Naive thymus-derived CD4-positive, alpha-beta T cell (primary cell): ENCODE measurements around the gene FGF3. TPM values are rescaled to one million over a fixed set of nuclear protein-coding genes. Genes with fewer than 3 reads are reported as not detected.

ENCODE experiments used
- ATAC-seq: fragments of 150-1000 bp; cut with Tn5 transposase; 2 replicates; pipeline ENCODE4 v1.10.0; 2021; ENCODE audit warnings: mild to moderate bottlenecking, moderate library complexity
- CTCF ChIA-PET: fragments of 350-600 bp; sonication (Branson Sonifier 250); formaldehyde crosslinking; loops from one replicate; lab custom pipeline; 2021; ENCODE audit warnings: antibody characterized with exemption; lab: Charles Lee
- POLR2A ChIA-PET: fragments of 350-600 bp; sonication (Branson Sonifier 250); formaldehyde crosslinking; loops from one replicate; lab custom pipeline; 2021; ENCODE audit warnings: antibody characterized with exemption, inconsistent platforms; lab: Charles Lee
- DNase-seq, 9 donors: peaks; one replicate each; pipeline versions ENCODE4 v3.0.0 to v3.0.0-alpha.2; 2020 to 2022; ENCODE audit warnings: mixed read lengths in 1 of 9
- H3K27ac ChIP-seq: one replicate; pipeline ENCODE4 v1.7.0; 2013; ENCODE audit warnings: mild to moderate bottlenecking, low read depth, low read length, moderate library complexity
- H3K27me3 ChIP-seq, 2 donors: one replicate each; pipeline ENCODE4 v1.7.0; 2013; ENCODE audit warnings: low read length in 2 of 2, mild to moderate bottlenecking in 2 of 2, moderate library complexity in 2 of 2; ENCODE audit not compliant: control insufficient read depth in 2 of 2, insufficient read depth in 2 of 2
- H3K36me3 ChIP-seq, 3 experiments: 1 replicate in 2 of 3; 2 replicates in 1 of 3; pipeline ENCODE4 v1.7.0; 2013; ENCODE audit warnings: low read length in 3 of 3, mild to moderate bottlenecking in 3 of 3, moderate library complexity in 1 of 3; ENCODE audit not compliant: insufficient read depth in 3 of 3, control insufficient read depth in 2 of 3
- H3K4me1 ChIP-seq, 2 donors: one replicate each; pipeline ENCODE4 v1.7.0; 2013; ENCODE audit warnings: low read length in 2 of 2, mild to moderate bottlenecking in 2 of 2, moderate library complexity in 1 of 2; ENCODE audit not compliant: control insufficient read depth in 2 of 2, insufficient read depth in 2 of 2
- H3K4me3 ChIP-seq: 2 replicates; pipeline ENCODE4 v1.7.0; 2013; ENCODE audit warnings: mild to moderate bottlenecking, low read length
- H3K9me3 ChIP-seq, 3 experiments: 1 replicate in 2 of 3; 2 replicates in 1 of 3; pipeline ENCODE4 v1.7.0; 2013; ENCODE audit warnings: low read length in 3 of 3; ENCODE audit not compliant: control insufficient read depth in 2 of 3
- H3K27ac Mint-ChIP-seq, 9 donors: one replicate each; pipeline ENCODE4 v1.8.0; 2020 to 2022; ENCODE audit warnings: mixed read lengths in 9 of 9, mild to moderate bottlenecking in 8 of 9, moderate library complexity in 5 of 9, inconsistent platforms in 2 of 9
- H3K27me3 Mint-ChIP-seq, 5 donors: one replicate each; pipeline ENCODE4 v1.8.0; 2021 to 2022; ENCODE audit warnings: mixed read lengths in 5 of 5, mild to moderate bottlenecking in 1 of 5
- H3K36me3 Mint-ChIP-seq, 5 donors: one replicate each; pipeline ENCODE4 v1.8.0; 2020 to 2022; ENCODE audit warnings: mixed read lengths in 5 of 5, mild to moderate bottlenecking in 3 of 5, inconsistent platforms in 1 of 5
- H3K4me1 Mint-ChIP-seq, 7 donors: one replicate each; pipeline ENCODE4 v1.8.0; 2020 to 2022; ENCODE audit warnings: mixed read lengths in 7 of 7, mild to moderate bottlenecking in 3 of 7, inconsistent platforms in 1 of 7
- H3K4me3 Mint-ChIP-seq, 10 donors: one replicate each; pipeline ENCODE4 v1.8.0; 2020 to 2022; ENCODE audit warnings: mild to moderate bottlenecking in 10 of 10, mixed read lengths in 10 of 10, moderate library complexity in 6 of 10, inconsistent platforms in 2 of 10
- H3K9me3 Mint-ChIP-seq, 11 donors: one replicate each; pipeline ENCODE4 v1.8.0; 2020 to 2022; ENCODE audit warnings: mixed read lengths in 11 of 11, mild to moderate bottlenecking in 4 of 11, inconsistent platforms in 1 of 11, moderate library complexity in 1 of 11
- intact Hi-C, 2 donors: fragments of 100-400 bp; cut with micrococcal nuclease; formaldehyde crosslinking; loops; one replicate each; pipeline ENCODE4 v1.15.1; 2023
- polyA plus RNA-seq, 2 donors: library from polyadenylated mRNA; unstranded; fragments of 300-500 nt; fragmentation: Illumina TruSeq; gene quantifications; one replicate each; pipeline ENCODE4 v1.2.3, GENCODE V29; 2021
- total RNA-seq, 6 experiments: library from RNA in 5 of 6; stranded (reverse) in 5 of 6; gene quantifications; 1 replicate in 5 of 6; 2 replicates in 1 of 6; pipeline ENCODE4 v1.2.3 and lab custom pipeline; 2021 to 2026

FGF3 gene
- total and polyA plus RNA-seq, 7 experiments from 2014 or later, result not detected

- H3K4me1 ChIP-seq, result no peaks in the 10 kb centered on the region
- DNase-seq, result no peak
- Mint-ChIP-seq H3K27ac (no peak overlapping the region), H3K9me3 (peaks cover 0 to 6% (median 0%) of the 10 kb centered on the region in 11 donors), H3K4me3 (no peak overlapping the region), H3K27me3 (peaks cover 0 to 9% (median 0%) of the 10 kb centered on the region in 5 donors), H3K36me3 (no peaks in the 10 kb centered on the region), H3K4me1 (peaks cover 0 to 2% (median 0%) of the 10 kb centered on the region in 7 donors)
- CTCF ChIA-PET, result no interaction called here
- H3K9me3 ChIP-seq, result no peaks in the 10 kb centered on the region
- H3K27ac ChIP-seq, result no peak overlapping the region
- H3K36me3 ChIP-seq, result no peaks in the 10 kb centered on the region
- intact Hi-C loops, result no loop called here
- H3K4me3 ChIP-seq, result no peak overlapping the region
- H3K27me3 ChIP-seq, result no peaks in the 10 kb centered on the region
- no peak for ATAC-seq
- POLR2A ChIA-PET, result no interaction called here
These were observed 19.6 kb downstream of the FGF3 start for GRCh38 chr11:69799582-69799981.

- Histone ChIP-seq H3K36me3 (no peaks in the 10 kb centered on the region), H3K27me3 (no peaks in the 10 kb centered on the region), H3K4me3 (no peak overlapping the region), H3K4me1 (no peaks in the 10 kb centered on the region), H3K27ac (no peak overlapping the region), H3K9me3 (no peaks in the 10 kb centered on the region)
- ATAC-seq (no peak), DNase-seq (no peak)
- peaks cover 0 to 2% (median 0%) of the 10 kb centered on the region in 7 donors for H3K4me1 Mint-ChIP-seq
- H3K27ac Mint-ChIP-seq, result no peak overlapping the region
- H3K4me3 Mint-ChIP-seq, result no peak overlapping the region
- CTCF ChIA-PET, result no interaction called here
- POLR2A ChIA-PET, result no interaction called here
- H3K27me3 Mint-ChIP-seq, result peaks cover 0 to 9% (median 0%) of the 10 kb centered on the region in 5 donors
- intact Hi-C loops, result no loop called here
- peaks cover 0 to 4% (median 0%) of the 10 kb centered on the region in 11 donors for H3K9me3 Mint-ChIP-seq
- H3K36me3 Mint-ChIP-seq, result no peaks in the 10 kb centered on the region
These were observed 20.1 kb downstream of the FGF3 start for GRCh38 chr11:69799097-69799496.

- H3K27me3 ChIP-seq, result no peaks in the 10 kb centered on the region
- no peaks in the 10 kb centered on the region for H3K4me1 ChIP-seq
- no peaks in the 10 kb centered on the region for H3K36me3 Mint-ChIP-seq
- ChIA-PET POLR2A (no interaction called here), CTCF (interaction anchor here (0.6 kb wide), 1 partner anchor 123 kb away, joined by 7 read pairs; no protein-coding TSS in a partner anchor)
- no peak for DNase-seq
- no peaks in the 10 kb centered on the region for H3K36me3 ChIP-seq
- no peak overlapping the region for H3K4me3 Mint-ChIP-seq
- H3K27ac ChIP-seq, result no peak overlapping the region
- H3K9me3 Mint-ChIP-seq, result peaks cover 0 to 4% (median 0%) of the 10 kb centered on the region in 11 donors
- H3K27ac Mint-ChIP-seq, result no peak overlapping the region
- H3K4me1 Mint-ChIP-seq, result peaks cover 0 to 2% (median 0%) of the 10 kb centered on the region in 7 donors
- no peak overlapping the region for H3K4me3 ChIP-seq
- intact Hi-C loops, result no loop called here
- H3K9me3 ChIP-seq, result no peaks in the 10 kb centered on the region
- ATAC-seq, result no peak
- peaks cover 0 to 9% (median 0%) of the 10 kb centered on the region in 5 donors for H3K27me3 Mint-ChIP-seq
These were observed 21.3 kb downstream of the FGF3 start for GRCh38 chr11:69797737-69798528.

GRCh38 chr11:69797156-69797555, 22.1 kb downstream of the FGF3 start:
- DNase-seq (no peak), ATAC-seq (no peak)
- peaks cover 0 to 5% (median 0%) of the 10 kb centered on the region in 11 donors for H3K9me3 Mint-ChIP-seq
- H3K4me3 Mint-ChIP-seq, result no peak overlapping the region
- H3K4me1 Mint-ChIP-seq, result peaks cover 0 to 2% (median 0%) of the 10 kb centered on the region in 7 donors
- ChIA-PET POLR2A (no interaction called here), CTCF (no interaction called here)
- H3K27me3 Mint-ChIP-seq, result peaks cover 0 to 4% (median 0%) of the 10 kb centered on the region in 5 donors
- no peaks in the 10 kb centered on the region for H3K27me3 ChIP-seq
- no peak overlapping the region for H3K27ac ChIP-seq
- H3K4me3 ChIP-seq, result no peak overlapping the region
- H3K9me3 ChIP-seq, result no peaks in the 10 kb centered on the region
- no peaks in the 10 kb centered on the region for H3K36me3 ChIP-seq
- no peaks in the 10 kb centered on the region for H3K4me1 ChIP-seq
- H3K27ac Mint-ChIP-seq, result no peak overlapping the region
- intact Hi-C loops, result no loop called here
- no peaks in the 10 kb centered on the region for H3K36me3 Mint-ChIP-seq

- Mint-ChIP-seq H3K36me3 (no peaks in the 10 kb centered on the region), H3K27ac (no peak overlapping the region), H3K27me3 (no peaks in the 10 kb centered on the region), H3K9me3 (peaks cover 0 to 4% (median 0%) of the 10 kb centered on the region in 11 donors), H3K4me3 (no peak overlapping the region), H3K4me1 (peaks cover 0 to 2% (median 0%) of the 10 kb centered on the region in 7 donors)
- no peaks in the 10 kb centered on the region for H3K36me3 ChIP-seq
- intact Hi-C loops, result no loop called here
- ChIA-PET POLR2A (no interaction called here), CTCF (no interaction called here)
- no peaks in the 10 kb centered on the region for H3K4me1 ChIP-seq
- ATAC-seq (no peak), DNase-seq (no peak)
- H3K27me3 ChIP-seq, result no peaks in the 10 kb centered on the region
- H3K4me3 ChIP-seq, result no peak overlapping the region
- H3K27ac ChIP-seq, result no peak overlapping the region
- no peaks in the 10 kb centered on the region for H3K9me3 ChIP-seq
These were observed 23.2 kb downstream of the FGF3 start for GRCh38 chr11:69796063-69796462.

GRCh38 chr11:69791276-69792180, 27.7 kb downstream of the FGF3 start:
- Histone ChIP-seq H3K4me3 (no peak overlapping the region), H3K4me1 (no peaks in the 10 kb centered on the region), H3K9me3 (no peaks in the 10 kb centered on the region), H3K27me3 (no peaks in the 10 kb centered on the region), H3K36me3 (no peaks in the 10 kb centered on the region), H3K27ac (no peak overlapping the region)
- no peak for DNase-seq
- ChIA-PET POLR2A (no interaction called here), CTCF (no interaction called here)
- intact Hi-C loops, result no loop called here
- no peak for ATAC-seq
- H3K27me3 Mint-ChIP-seq, result no peaks in the 10 kb centered on the region
- peaks cover 0 to 4% (median 0%) of the 10 kb centered on the region in 11 donors for H3K9me3 Mint-ChIP-seq
- H3K27ac Mint-ChIP-seq, result no peak overlapping the region
- H3K4me1 Mint-ChIP-seq, result peaks cover 0 to 2% (median 0%) of the 10 kb centered on the region in 7 donors
- no peak overlapping the region for H3K4me3 Mint-ChIP-seq
- H3K36me3 Mint-ChIP-seq, result no peaks in the 10 kb centered on the region
